ENCODE results near the gene PRSS2.

DNA sequence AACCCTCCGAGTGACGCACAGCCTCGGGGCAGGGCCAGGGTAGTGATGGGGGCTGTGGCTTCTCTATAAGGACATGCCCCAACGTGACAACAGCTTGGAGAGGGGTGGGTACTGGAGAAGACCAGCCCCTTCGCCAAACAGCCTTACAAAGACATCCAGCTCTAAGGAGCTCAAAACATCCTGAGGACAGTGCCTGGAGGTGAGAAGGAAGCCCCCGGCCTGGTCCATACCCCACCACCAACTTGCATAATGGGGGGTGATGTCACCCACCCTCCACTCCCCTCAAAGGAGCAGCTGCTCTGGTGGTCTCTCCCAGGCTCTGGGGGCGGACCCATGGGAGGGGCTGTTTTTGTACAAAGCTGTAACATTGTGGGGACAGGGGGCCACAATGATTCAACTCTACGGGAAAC is 15.1 kb downstream of the PRSS2 start:
- no peak for TF ChIP-seq POLR2A (IDR thresholded peaks at IDR 0.05)
- TF ChIP-seq, protein P1, sequence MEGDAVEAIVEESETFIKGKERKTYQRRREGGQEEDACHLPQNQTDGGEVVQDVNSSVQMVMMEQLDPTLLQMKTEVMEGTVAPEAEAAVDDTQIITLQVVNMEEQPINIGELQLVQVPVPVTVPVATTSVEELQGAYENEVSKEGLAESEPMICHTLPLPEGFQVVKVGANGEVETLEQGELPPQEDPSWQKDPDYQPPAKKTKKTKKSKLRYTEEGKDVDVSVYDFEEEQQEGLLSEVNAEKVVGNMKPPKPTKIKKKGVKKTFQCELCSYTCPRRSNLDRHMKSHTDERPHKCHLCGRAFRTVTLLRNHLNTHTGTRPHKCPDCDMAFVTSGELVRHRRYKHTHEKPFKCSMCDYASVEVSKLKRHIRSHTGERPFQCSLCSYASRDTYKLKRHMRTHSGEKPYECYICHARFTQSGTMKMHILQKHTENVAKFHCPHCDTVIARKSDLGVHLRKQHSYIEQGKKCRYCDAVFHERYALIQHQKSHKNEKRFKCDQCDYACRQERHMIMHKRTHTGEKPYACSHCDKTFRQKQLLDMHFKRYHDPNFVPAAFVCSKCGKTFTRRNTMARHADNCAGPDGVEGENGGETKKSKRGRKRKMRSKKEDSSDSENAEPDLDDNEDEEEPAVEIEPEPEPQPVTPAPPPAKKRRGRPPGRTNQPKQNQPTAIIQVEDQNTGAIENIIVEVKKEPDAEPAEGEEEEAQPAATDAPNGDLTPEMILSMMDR (IDR thresholded peaks at IDR 0.05) = no peak

Measured in lower leg skin (tissue), 3 donors.